Activated T-helper 9 cell treated with anti-CD3 and anti-CD28 coated beads, Interleukin-2, amount 50 U/mL, for 16 hours (primary cell): ENCODE results near the gene STUB1.

ENCODE experiments used
- DNase-seq: peaks from one replicate; pipeline ENCODE4 v3.0.0-alpha.2; 2020; ENCODE audit warnings: low read depth

Gene STUB1

DNA sequence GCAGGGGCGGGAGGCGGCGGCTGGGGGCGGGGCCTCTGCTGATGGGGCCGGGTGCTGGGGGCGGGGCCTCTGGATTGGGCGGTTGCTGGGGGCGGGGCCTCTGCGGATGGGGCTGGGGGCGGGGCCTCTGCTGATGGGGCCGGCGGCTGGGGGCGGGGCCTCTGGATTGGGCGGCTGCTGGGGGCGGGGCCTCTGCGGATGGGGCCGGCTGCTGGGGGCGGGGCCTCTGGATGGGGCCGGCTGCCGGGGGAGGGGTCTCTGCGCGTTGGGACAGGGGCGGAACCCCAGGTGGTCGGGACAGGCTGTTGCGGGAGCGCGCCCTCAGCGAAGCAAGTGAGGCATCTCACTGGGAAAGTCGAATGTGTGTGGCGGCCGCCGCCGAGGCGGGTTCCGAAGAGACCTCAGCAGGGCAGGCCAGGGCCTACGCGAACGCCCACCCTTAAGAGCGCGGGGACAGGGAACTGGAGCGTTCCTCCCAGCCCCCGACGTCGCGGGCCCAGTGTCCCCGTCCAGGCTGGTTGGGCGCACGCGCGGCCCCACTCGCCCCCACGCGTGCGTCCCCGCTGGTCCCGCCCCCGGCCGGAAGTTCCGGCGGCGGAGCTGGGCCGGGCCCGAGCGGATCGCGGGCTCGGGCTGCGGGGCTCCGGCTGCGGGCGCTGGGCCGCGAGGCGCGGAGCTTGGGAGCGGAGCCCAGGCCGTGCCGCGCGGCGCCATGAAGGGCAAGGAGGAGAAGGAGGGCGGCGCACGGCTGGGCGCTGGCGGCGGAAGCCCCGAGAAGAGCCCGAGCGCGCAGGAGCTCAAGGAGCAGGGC lies at the start of gene STUB1:
Gene STUB1, plus strand, starts transcription at position 597 of the 811 bp plus-strand sequence. Its CDS starts 116 bp downstream, at position 713.
- peak; percentile 82 for DNase-seq

GRCh38 chr16:630815-631405 lies 49.3 kb upstream of the STUB1 start, which contains the start of gene WFIKKN1:
Gene WFIKKN1 (plus strand): TSS chr16:630985. CDS start chr16:631254, 269 bp downstream.
- no peak for DNase-seq

GRCh38 chr16:631808-632358 lies 48.3 kb upstream of the STUB1 start:
- no peak for DNase-seq

- no peak for DNase-seq
These were observed 47.5 kb upstream of the STUB1 start for GRCh38 chr16:632486-633335.

GRCh38 chr16:633336-634050 lies 46.7 kb upstream of the STUB1 start:
- no peak for DNase-seq

- no peak for DNase-seq
These were observed 46.0 kb upstream of the STUB1 start for GRCh38 chr16:634051-634670.

GRCh38 chr16:634996-635395 lies 45.2 kb upstream of the STUB1 start:
- DNase-seq, result no peak

DNA sequence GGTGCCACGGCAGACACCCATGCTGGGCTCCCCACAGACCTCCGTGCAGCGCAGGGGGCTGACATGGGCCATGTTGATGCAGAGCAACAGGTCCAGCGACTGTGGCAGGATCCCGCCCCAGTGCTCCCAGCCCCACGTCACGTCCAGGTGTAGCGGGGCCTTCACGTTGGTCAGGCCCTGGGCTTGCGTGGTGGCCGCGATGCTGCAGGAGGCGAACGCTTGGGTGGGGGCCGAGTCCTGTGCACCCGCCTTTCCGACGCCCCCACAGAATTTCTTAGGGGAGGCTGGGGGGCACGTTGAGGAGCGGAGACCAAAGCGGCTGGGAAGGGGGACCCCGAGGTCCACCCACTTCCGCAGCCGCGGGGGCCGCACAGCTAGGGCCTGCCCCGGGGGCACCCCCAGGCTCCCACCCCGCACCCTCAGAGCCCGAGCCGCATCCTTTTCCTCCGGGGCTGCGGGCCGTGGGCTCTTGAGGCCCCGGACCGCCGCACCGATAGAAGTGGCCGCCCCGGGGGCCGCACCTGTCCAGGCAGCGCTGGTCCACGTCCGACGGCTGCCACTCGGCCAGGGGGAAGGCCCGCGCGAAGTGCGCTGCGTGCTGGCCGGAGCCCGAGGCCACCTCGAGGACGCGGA lies 44.5 kb upstream of the STUB1 start:
- no peak for DNase-seq

DNA sequence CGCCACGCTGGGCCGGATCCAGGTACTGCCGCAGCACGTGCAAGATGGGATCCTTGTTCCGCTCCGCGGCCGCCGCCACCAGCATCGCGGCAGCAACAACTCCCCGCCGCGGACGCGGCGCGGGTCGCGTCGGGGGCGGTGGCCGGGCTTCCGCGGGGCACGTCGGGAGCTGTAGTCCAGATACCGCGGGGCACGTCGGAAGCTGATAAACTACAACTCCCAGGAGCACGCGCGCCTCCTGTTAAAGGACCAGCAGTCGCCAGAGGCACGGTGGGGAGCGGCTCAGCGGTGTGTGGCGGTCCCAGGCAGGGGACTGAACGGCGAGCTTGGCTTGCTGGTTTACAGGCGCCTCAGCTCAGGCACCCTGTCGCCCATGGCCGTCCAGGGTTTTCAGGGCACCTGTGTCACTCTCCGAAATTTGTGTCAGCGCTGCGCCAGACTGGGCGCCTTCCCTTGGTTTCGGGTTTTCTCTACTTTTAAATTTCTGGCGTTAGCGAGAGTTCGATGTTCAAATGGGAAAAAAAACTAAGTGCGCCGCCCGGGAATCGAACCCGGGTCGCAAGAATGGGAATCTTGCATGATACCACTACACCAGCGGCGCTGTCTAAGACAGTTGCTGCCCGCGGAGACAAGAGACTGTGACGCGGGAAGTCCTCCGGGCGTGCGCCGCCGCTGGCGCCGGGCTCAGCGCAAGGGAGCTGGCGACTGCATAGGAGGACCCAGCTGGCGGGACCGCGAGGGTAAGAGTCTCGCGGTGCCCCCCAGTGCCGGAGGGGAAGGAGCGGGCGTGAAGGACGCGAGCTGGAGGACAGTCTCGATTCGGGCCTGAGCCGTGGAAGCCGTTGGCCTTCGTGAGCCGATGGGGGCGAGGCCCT lies 43.8 kb upstream of the STUB1 start, which contains the start of gene METTL26:
Gene METTL26, minus strand, starts transcription at position 100 of the 875 bp plus-strand sequence. Its CDS starts 15 bp downstream, at position 85.
- DNase-seq, result peak; percentile 89

- peak; percentile 79 for DNase-seq
These were observed 42.9 kb upstream of the STUB1 start for GRCh38 chr16:637081-638018.

GRCh38 chr16:638034-638543 lies 42.1 kb upstream of the STUB1 start:
- no peak for DNase-seq

- DNase-seq, result no peak
These were observed 41.4 kb upstream of the STUB1 start for GRCh38 chr16:638836-639235.

DNA sequence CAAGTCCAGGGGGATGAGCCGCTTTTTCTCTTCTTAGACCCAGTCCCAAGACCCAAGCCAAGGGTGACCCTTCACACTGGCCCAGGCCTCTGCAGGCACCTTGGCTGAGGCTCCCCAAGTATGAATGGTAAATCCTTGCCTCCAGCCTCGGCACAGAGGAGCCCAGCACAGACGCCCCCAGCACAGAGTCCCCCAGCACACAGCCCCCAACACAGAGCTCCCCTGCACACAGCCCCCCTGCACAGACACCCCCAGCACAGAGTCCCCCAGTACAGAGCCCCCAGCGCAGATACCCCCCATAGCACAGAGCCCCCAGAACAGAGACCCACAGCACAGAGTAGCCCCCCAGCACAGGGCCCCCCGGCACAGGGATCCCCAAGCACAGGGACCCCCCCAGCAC lies 39.6 kb upstream of the STUB1 start:
- no peak for DNase-seq

DNA sequence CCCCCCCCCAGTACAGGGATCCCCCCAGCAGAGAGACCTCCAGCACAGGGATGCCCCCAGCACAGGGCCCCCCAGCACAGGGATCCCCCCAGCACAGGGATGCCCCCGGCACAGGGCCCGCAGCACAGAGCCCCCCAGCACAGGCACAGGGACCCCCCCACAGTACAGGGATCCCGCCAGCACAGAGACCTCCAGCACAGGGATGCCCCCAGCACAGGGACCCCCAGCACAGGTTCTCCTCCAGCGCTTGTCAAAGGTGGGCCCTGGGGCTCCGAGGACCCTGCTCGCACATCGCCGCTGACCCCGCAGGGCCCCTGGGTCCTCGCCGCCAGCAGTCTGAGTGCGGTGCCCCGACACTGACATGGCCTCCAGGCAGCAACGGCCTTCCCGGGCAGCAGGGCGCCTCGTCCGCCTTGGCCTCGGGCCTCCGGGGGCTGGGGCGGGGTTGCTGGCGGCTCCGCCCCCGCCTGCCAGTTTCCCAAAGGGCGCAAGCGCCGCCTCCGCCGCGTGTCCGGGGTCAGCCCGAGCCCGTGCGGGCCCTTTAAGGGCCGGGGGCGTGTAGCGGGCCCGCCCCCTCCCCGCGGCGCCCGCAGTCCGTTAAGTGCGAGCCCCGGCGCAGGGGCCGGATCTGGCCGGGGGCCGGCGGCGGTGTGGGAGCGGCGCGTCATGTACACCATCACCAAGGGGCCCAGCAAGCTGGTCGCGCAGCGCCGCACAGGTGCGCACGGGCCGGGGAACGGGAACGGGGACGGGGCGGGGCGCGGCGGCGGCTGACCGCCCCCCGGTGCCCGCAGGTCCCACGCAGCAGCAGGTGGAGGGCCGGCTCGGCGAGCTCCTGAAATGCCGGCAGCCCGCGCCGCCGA lies 38.7 kb upstream of the STUB1 start, which contains the start of gene MCRIP2:
Gene MCRIP2, plus strand, starts transcription at position 503 of the 863 bp plus-strand sequence. Its CDS starts 164 bp downstream, at position 667.
- peak; percentile 61 for DNase-seq

DNA sequence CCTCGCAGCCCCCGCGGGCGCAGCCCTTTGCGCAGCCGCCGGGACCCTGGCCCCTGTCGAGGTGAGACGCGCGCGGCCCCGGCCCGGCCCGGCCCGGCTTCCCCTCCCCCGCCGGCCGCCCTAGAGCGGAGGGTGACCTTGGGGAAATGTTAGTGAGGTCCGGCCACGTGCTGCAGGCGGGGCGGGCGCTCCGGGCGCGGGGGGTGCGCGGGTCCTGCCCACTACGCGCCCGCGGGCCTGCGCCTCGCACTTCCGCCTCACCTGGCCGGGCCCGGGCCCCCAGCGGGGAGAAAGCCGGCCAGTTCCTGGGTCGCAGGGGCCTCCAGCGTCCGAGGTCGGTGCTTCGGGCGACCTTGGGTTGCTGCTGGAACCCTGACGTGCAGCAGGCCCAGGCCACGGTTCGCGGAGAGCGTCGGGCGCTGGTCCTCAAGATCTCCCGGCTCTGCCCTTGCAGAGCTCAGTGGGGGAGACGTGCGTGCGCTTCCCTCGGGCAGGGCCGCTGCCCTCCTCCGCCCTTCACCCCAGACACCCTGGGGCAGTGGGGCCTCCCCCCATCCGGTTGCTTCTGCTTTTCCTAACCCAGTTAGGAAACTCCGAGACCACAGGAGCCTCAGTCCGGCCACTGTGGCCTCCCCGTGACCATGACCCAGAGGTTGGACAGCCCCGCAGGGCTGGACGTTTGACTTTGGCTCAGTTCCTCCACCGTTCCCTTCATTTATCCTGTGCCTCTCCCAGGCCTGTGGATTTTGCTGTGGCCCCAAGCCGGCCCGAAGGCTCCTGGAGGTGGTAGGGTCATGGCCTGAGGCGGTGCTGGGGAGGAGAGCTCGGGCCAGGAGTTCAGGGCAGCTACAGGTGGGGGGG lies 37.8 kb upstream of the STUB1 start:
- DNase-seq, result no peak

DNA sequence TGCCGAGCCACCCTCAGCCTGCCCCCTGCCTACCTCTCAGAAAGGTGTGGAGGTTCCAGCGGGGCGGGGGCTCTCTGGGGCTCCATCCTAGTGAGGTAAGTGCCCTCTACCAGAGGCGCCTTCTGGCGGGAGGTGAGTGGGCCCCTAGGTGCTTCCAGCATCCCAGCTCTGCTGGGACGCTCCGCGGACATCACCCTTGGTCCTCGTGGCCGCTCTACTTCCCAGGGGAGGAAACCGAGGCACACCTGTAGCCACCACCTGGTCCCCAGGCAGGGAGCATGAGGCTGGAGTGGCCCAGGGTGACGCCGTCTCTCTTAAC lies 37.2 kb upstream of the STUB1 start:
- no peak for DNase-seq
